Mucosa of descending colon (tissue), 3 donors: ENCODE measurements around the gene ALG2. TPM values are rescaled to one million over a fixed set of nuclear protein-coding genes. Genes with fewer than 3 reads are reported as not detected.

ENCODE experiments used
- ATAC-seq: fragments of 200-7000 bp; cut with Tn5 transposase; one replicate; pipeline ENCODE4 v1.9.1; 2020; ENCODE audit warnings: mild to moderate bottlenecking, moderate library complexity
- DNase-seq, 3 donors: peaks; one replicate each; pipeline ENCODE4 v3.0.0-alpha.2; 2020
- H3K36me3 ChIP-seq: fragments of 200-600 bp; one replicate; pipeline ENCODE4 v1.8.0; 2021; ENCODE audit warnings: low read depth, mild to moderate bottlenecking
- H3K4me1 ChIP-seq: fragments of 200-600 bp; one replicate; pipeline ENCODE4 v1.8.0; 2021; ENCODE audit warnings: low read depth, mild to moderate bottlenecking
- H3K4me3 ChIP-seq: fragments of 200-600 bp; one replicate; pipeline ENCODE4 v1.8.0; 2021; ENCODE audit warnings: mild to moderate bottlenecking
- H3K9me3 ChIP-seq: fragments of 200-600 bp; one replicate; pipeline ENCODE4 v1.8.0; 2021; ENCODE audit warnings: mild to moderate bottlenecking
- intact Hi-C, 2 donors: fragments of 100-400 bp; cut with DNase I in 1 of 2; cut with micrococcal nuclease in 1 of 2; formaldehyde crosslinking; loops; one replicate each; pipeline versions ENCODE4 v1.11.0 to v1.11.1; 2022; cut with DNase I, micrococcal nuclease
- total RNA-seq, 3 donors: library from RNA; stranded (reverse); fragmentation: NEBNext Ultra II Directional in 2 of 3; extraction: Animal tissue kit (Norgen Biotek cat#: 25700) in 2 of 3; gene quantifications; one replicate each; pipeline versions ENCODE4 v1.2.1 to v1.2.4, GENCODE V29; 2021 to 2023
- TF ChIP-seq, protein P1 (sequence below): fragments of 200-600 bp; IDR thresholded peaks from one replicate; pipeline ENCODE4 v1.8.0; 2022; ENCODE audit warnings: antibody characterized with exemption, mild to moderate bottlenecking
- donor health status: DM: no; HTN: no; CAD: no; lungs with moderate emphysema.
- donor health status: DM: no; HTN: no; CAD: no.
- donor health status: DM: no; HTN: yes; CAD: no.

Gene ALG2
- total RNA-seq, 3 donors from 2014 or later, result 27.0 to 30.5 (median 30.0) TPM

- H3K4me1 ChIP-seq, result peaks cover 11% of the 10 kb centered on the region
- H3K36me3 ChIP-seq, result no peaks in the 10 kb centered on the region
- ATAC-seq (no peak), DNase-seq (no peak)
- no peak overlapping the region for H3K4me3 ChIP-seq
- TF ChIP-seq, protein P1, sequence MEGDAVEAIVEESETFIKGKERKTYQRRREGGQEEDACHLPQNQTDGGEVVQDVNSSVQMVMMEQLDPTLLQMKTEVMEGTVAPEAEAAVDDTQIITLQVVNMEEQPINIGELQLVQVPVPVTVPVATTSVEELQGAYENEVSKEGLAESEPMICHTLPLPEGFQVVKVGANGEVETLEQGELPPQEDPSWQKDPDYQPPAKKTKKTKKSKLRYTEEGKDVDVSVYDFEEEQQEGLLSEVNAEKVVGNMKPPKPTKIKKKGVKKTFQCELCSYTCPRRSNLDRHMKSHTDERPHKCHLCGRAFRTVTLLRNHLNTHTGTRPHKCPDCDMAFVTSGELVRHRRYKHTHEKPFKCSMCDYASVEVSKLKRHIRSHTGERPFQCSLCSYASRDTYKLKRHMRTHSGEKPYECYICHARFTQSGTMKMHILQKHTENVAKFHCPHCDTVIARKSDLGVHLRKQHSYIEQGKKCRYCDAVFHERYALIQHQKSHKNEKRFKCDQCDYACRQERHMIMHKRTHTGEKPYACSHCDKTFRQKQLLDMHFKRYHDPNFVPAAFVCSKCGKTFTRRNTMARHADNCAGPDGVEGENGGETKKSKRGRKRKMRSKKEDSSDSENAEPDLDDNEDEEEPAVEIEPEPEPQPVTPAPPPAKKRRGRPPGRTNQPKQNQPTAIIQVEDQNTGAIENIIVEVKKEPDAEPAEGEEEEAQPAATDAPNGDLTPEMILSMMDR, result no peak
- intact Hi-C loops, result no loop called here
- H3K9me3 ChIP-seq, result no peaks in the 10 kb centered on the region
These were observed 5.7 kb downstream of the ALG2 start for GRCh38 chr9:99216073-99216472.

GRCh38 chr9:99213197-99213596, 8.5 kb downstream of the ALG2 start:
- no peaks in the 10 kb centered on the region for H3K4me1 ChIP-seq
- intact Hi-C loops, result no loop called here
- no peak overlapping the region for H3K4me3 ChIP-seq
- H3K36me3 ChIP-seq, result no peaks in the 10 kb centered on the region
- TF ChIP-seq, protein P1, result no peak
- no peaks in the 10 kb centered on the region for H3K9me3 ChIP-seq
- no peak for ATAC-seq
- DNase-seq, result no peak

- TF ChIP-seq, protein P1, result no peak
- H3K4me3 ChIP-seq, result no peak overlapping the region
- no peaks in the 10 kb centered on the region for H3K4me1 ChIP-seq
- ATAC-seq, result no peak
- H3K9me3 ChIP-seq, result no peaks in the 10 kb centered on the region
- intact Hi-C loops, result no loop called here
- H3K36me3 ChIP-seq, result no peaks in the 10 kb centered on the region
- DNase-seq, result no peak
These were observed 10.0 kb downstream of the ALG2 start for GRCh38 chr9:99211746-99212145.

GRCh38 chr9:99210572-99210971, 11.2 kb downstream of the ALG2 start:
- H3K4me1 ChIP-seq, result no peaks in the 10 kb centered on the region
- no peak for ATAC-seq
- H3K9me3 ChIP-seq, result no peaks in the 10 kb centered on the region
- H3K4me3 ChIP-seq, result no peak overlapping the region
- intact Hi-C loops, result no loop called here
- no peaks in the 10 kb centered on the region for H3K36me3 ChIP-seq
- TF ChIP-seq, protein P1, result no peak
- no peak for DNase-seq

DNA sequence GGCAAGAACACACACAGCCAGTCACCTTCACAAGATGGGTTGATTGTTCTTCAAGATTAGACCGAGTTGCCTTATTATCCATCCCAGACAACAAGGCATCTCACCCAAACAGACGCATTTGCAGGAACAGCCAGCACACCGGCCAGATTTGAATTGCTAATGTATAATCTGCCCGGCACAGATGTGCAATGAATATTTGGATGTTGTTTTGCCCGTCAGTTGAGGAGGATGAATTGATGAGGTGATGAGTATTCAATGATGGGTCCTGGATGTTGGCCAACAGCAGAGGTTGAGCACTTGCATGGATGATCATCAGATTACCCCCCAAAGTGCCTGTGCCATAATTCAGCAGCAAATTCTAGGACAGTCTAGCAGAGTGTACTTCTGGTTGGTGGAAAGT, 20.1 kb downstream of the ALG2 start:
- DNase-seq (no peak), ATAC-seq (no peak)
- Histone ChIP-seq H3K4me3 (no peak overlapping the region), H3K36me3 (no peaks in the 10 kb centered on the region), H3K9me3 (no peaks in the 10 kb centered on the region), H3K4me1 (no peaks in the 10 kb centered on the region)
- intact Hi-C loops, result no loop called here
- TF ChIP-seq, protein P1, result no peak

DNA sequence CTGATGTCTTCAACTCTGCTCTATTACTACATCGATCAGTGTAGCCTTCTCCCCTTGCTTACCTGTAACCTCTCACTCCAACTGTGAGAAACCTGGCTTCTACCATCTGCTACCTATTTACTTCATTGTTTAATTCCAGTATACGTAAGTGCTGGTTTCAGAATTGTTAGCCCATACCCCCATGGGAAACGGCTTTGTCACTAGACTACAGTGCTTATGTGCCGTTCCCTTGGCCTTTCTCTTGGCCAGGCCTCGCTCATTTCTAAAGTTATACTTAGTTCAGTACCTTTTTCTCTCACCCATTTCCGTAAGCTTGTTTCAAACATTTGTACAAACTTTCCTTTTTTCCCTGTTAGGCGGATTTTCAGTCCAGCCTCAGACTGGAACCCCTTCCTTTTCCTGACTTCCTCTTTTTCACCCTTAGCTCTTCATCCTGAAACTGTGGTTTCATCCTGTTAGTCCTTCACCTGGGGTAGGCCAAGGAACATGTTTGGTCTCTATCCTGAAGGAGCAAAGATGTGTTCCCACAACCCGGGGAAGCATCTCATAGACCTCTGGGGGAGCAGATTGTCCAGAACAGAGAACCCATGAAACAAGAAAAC, 21.7 kb downstream of the ALG2 start:
- intact Hi-C loops, result no loop called here
- TF ChIP-seq, protein P1, result no peak
- Histone ChIP-seq H3K36me3 (no peaks in the 10 kb centered on the region), H3K9me3 (no peaks in the 10 kb centered on the region), H3K4me1 (no peaks in the 10 kb centered on the region), H3K4me3 (no peak overlapping the region)
- DNase-seq (no peak), ATAC-seq (no peak)
